ENCODE data around the gene SNED1.
"Not testable (repeated sequence)": the region's sequence is repeated elsewhere in the genome, so short reads cannot be mapped to it uniquely, and the experiment has no call there.

SNED1 gene

DNA sequence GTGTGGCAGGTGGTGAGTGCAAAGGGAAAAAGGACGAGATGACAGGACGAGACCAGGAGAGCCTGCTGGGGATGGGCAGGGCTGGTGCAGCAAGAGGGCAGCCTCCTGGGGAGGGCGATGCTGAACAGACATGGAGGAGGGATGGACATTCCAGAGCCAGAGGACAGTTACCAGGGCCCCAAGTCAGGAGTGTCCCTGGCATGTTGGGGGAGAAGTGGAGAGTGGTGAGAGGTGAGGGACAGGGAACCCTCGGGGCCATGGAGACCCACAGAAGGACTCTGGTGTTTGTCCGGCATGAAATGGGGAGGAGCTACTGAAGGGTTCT, 84.6 kb downstream of the SNED1 start:
- DNase-seq (ENCODE audit: low read depth in 2 of 2): no peak

DNA sequence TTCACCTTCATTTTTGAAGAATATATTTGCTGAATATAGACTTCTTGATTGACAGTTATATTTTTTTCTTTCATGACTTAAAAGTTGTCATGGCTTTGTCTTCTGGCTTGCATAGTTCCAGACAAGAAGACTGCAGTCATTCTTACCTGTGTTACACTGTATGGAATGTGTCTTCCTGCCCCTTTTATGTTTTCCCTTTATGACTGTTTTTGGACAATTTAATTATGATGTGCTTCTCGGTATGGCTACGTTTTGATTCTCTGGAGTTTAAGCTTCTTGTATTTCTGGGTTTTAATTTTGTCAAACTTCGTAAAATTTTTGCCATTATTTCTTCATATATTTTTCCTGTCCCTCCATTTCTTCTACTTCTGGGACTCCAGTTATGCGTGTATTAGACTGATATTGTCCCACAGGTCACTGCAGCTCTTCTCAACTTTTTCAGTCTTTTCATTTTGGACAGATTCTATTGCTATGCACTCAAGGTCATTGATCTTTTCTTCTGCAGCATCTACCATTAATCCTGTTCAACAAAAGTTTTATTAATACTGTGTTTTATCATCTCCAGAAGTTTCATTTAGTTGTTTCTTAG, 86.5 kb downstream of the SNED1 start:
- DNase-seq (ENCODE audit: low read depth in 2 of 2): no peak

DNA sequence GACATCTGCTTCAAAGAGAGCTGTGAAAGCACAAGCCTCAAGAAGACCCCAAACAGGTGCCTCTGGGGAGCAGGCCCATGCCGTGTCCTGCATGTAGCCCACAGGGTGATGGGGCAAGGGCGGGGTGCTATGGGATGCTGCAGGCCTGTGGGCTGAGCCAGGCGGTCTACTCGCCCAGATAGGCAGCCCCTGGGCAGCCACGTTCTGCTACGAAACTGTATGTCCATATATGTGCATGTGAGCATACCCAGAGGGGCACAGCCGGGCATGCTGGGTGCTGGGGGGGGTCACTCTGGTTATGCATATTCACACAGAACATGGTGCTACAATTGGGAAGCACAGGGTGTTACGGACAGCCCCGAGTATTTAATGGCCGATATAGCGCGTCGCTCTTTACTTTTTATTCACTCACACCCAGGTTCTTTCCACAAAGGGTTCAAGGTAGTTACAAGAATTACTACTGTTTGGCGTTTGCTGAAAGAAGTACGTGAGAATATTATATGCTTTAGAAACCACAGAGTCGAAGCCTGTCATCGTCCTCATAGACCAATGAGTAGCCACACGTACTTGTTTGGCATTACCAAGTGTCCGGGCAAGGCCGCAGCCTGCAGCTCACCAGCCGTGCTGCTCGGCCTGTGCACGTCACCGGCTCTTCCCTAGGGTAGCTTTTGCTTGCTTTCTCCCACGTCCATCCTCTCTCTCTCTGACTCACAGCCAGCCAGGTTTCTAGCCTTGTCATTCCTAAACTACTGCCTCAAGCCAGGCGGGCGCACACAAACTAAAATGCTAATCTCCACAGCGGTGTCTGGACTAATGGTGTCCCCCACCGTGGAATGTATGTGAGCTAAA, 89.2 kb downstream of the SNED1 start:
- no peak for DNase-seq (ENCODE audit: low read depth in 2 of 2)

DNA sequence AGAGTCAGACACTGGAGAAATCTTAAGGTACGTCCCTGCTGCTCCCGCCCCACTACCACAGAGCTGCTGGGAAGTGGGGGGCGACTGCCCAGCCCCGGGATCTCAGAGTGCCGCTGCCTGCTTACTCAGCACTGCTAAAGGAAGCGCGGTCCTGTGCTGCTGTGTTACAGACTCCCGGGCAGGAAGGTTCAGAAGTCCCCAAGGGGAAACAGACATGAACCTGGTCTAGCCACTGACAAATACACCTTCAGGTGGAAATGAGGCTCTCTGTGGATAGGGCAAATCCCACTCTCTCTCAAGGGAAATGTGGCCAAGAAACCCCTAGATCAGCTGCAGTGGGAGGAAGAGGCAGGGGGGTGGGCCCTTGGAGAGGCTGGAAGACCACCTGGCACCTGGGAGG, 90.0 kb downstream of the SNED1 start:
- no peak for DNase-seq (ENCODE audit: low read depth in 2 of 2)

DNA sequence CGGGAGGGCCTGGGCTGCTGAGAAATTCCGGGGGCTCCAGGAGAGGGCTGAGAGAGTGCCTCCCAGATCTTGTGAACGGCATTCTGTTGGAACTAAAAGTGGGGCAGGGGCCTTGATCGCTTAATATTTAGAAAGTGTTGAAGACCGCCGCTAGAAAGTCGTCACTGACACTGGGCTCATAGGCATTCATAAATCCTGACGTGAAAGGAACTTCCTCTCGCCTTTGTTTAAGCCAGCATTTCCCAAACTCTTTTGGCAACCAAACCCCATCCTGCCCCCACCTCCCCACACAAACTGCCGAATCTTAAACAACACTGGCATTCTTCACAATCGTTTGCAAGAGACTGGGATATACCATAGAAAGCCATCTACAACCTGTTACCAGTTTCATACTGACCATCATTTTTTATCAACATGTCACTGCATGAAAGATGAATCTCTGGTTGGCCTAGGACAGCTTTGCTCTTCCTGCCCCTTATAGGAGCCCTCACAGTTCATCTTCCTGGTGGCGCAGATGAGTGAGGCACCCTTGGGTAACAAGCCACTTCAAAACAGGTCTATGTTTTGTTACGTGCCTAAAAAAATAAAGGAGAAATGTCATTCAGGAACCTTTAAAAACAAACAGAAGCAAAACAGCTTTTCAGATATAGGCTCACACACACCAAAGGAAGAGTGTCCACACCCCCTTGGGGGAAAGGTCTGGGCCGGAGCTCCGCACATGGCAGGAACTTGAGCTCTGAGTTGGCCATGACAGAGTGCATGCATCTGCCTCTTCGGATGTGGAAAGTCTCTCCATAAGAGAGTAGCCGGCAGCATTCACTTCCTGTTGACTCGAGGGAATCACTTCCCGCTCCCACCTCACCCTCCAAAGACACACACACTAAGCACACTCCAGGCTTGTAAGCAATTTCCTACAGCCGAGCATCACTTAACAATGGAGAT, 90.6 kb downstream of the SNED1 start:
- no peak for DNase-seq (ENCODE audit: low read depth in 2 of 2)

DNA sequence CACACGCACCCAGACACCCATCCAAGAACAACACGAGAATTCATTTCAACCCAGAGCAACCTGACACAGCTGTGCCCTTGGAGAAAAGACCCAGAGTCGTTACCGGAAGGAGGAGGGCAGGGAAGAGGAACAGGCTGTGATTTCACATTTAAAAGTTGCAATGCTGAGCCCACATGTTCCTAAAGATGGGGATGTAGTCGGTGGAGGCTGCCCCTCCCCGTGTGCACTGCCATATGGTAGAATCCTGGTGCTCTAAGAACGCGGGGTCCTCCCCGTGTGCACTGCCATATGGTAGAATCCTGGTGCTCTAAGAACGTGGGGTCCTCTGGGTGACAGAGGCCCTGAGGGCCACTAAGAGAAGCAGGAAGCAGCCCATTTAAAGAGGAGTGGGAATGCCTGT, 92.8 kb downstream of the SNED1 start:
- DNase-seq (ENCODE audit: low read depth in 2 of 2): no peak

DNA sequence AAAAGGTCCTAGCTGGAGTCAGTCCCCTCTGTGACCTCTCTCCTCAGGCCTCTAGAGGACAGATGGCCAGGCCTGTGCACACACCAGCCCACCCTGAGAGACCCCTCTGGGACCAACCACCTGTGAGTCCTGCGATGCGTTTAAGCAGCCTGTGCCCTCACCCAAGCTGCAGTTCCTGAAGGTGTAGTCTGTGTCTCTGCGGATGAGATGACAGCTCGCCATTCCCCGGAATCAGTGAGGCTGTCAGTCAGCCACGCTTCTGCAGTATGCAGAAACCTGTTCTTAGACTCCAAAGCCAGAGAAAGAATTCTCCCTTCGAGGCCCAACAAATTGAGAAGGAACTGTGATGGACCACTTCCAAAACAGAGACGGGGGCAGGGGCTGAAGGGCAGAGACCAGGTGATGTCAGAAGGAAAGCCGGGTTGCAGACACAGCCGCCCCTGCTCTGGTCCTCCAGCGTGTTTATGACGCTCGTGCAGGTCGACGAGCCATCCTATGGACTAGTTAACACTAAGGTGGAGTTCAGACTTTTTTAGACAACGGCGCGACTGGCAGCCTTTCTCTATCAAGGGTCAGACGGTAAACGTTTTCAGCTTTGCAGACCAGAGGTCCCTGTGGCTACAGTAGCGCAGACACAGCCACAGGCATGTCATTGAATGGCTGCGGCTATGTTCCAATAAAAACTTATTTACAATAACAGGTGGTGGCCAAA, 93.5 kb downstream of the SNED1 start:
- DNase-seq (ENCODE audit: low read depth in 2 of 2): no peak

DNA sequence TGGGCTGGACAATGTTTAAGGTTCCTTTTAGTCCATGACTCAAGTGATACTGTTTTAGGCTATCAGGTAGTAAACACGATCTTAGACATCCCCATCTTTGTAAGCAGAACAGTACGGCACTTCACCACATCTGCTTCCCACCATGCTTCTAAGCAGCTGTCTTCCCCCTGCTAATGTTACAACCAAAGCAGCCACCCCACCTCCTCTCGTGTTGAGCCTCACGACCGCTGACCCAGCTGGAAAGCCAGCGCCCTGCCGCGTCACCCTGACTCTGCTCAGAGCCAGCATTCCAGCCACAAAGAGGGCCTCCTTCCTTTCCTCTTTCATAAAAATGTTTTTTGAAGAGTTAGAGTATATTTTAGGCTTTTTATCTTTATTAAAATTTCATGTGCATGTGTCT, 94.3 kb downstream of the SNED1 start:
- DNase-seq (ENCODE audit: low read depth in 2 of 2): no peak

DNA sequence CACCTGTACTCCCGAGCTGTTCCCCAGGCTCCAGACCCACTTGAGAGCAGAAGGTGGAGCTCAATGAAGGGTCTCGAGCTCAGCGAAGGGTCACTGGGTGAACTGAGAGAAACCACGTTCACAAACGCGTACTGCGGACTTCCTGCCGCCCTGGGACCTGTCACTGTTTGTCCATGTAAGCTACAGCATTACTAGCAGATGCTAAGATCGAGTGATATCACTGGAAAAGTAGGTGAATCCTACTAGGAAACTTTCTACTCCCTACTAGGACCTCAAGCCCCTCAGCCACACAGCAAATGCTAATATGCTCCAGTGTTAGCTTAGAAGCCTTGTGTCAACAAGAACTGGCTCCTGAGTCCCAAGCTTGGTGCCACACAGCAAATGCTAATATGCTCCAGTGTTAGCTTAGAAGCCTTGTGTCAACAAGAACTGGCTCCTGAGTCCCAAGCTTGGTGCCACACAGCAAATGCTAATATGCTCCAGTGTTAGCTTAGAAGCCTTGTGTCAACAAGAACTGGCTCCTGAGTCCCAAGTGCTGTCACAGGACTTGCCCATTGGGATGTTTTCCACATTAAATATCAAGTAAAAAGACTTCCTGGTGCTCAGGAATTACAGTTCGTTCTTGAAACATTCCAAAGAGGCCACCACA, 94.8 kb downstream of the SNED1 start:
- DNase-seq (ENCODE audit: low read depth in 2 of 2): not testable (repeated sequence)

DNA sequence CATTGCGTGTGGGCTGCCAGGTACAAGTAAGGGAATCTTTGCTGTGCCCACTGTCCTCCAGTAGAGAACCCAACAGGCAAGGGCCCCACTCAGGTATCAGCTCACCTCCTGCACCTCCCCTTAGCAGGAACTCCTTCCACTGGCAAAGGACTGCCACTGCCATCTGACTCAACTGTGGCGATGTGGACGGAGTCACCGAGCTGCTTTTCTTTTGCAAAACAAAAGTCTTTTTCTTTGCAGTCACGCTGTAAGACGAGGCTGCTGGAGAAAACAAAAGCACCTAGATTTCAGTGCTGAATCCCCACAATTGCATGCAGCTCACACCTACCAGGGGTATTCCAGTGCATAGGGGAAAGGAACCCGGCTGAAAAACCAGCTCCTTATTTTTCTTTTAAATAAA, 95.8 kb downstream of the SNED1 start:
- no peak for DNase-seq (ENCODE audit: low read depth in 2 of 2)

DNA sequence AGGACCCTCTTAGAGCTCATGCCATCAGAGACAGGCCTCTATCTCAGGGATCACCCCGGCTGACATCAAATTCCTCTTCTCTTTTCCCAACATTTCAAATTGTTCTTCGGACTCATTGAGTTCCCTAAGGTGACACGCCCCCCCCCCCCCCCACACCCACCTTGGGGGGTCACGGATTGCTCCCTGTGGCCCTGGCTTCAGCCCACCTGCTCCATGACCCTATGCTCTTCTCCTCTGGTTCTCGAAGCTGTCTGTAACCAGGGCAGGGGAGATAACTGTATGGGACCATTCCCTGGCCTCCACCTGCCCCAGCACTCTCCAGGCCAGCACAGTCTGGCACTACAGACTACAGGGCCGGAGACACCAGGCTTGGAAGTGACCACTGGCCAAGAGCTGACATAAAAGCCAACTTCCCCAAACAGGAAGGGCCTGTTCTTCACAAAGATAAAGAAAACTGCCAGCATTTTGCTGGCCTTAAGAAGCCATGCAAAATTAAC, 96.6 kb downstream of the SNED1 start:
- DNase-seq (ENCODE audit: low read depth in 2 of 2): no peak

DNA sequence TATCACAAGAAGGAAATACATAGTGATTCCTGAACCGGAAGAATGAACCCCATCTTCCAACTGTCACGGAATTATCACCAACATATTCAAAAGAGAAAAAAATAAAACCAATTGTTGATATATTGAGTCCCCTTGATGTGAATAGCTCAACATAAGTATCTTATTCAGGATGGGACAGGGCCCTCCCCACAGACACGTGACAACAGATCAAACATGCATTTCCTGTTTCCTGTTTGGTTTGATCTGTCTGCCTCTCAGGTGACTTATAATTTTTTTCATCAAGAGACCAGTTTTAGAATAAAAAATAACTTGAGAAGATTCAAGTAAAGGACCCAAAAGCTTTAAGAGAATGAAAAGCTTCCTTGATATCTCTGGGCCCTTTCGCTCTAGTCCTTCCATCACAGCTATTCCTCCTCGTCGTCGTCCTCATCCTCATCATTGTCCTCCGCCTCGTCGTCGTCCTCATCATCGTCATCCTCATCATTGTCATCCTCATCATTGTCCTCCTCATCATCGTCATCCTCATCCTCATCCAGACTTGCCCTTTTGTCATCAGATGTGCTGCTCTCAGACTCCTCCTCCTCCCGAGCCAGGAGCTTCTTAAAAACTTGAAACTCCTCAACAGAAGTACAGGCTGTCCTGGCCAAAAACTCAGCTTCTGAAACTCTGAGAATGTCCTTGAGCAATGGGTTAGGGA, 97.3 kb downstream of the SNED1 start:
- DNase-seq (ENCODE audit: low read depth in 2 of 2): no peak

DNA sequence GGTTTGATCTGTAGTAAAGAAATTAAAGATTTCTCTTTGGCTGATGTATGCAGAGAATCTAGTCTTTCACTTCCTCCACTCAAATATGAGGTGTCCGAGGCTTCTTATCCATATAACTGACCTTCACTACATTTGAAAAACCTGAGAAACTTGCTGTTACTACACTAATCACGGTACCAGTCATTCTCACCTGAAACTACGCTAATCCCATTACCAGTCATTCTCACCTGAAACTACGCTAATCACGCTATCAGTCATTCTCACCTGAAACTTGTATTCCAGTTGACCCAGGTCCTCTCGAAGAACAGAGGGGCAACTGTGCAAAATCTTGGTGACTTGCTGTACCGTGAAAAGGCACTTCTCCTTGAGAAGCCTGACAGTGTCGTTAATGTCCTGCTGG, 98.6 kb downstream of the SNED1 start:
- DNase-seq (ENCODE audit: low read depth in 2 of 2): no peak

DNA sequence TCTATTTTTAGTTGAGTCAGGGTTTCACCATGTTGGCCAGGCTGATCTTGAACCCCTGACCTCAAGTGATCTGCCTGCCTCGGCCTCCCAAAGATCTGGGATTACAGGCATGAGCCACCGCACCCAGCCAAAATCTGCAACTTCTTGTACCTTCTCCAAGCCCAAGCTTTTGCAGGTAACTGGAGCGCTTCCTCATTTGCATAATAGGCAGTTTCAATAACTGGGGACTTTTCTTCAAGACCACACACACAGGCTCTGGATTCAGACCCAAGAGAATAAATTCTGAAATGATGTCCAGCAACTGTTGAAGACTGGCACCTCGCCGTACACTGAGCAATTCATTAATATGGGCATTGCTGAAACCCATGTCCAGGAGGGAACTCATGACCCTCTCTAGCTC, 100.8 kb downstream of the SNED1 start:
- no peak for DNase-seq (ENCODE audit: low read depth in 2 of 2)

DNA sequence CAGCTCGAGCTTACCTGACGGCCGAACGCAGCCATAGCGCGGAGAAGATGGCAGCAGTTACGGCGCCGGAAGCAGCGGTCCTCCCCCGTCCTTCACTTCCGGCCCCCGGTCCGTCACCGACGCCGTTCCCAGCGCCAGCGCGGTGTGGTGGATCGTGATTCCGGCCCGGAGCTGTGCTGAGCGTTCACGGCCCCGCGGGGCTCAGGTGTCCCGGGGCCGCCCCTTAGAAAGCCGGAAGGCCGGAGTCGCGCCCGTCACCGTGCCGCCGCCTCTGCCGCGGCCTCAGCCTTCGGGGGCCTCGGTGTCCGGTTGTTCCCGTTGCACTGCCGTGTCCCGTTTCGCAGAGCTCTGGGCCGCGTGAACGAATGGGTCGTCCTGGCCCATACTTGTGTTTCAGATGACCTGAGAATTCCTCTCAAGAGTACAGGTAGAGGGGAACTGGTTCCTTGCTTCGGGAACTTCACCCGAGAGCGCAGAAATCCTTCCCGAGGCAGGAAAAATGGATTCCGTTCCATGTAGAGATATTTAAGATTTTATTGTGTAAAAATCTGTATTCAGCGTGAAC, 103.9 kb downstream of the SNED1 start, which contains the start of gene MTERF4:
Gene MTERF4 (minus strand): TSS at position 49 of the 565 bp plus-strand sequence. CDS start 14 bp downstream, at position 35.
- peak; percentile 86 to 87 for DNase-seq (ENCODE audit: low read depth in 2 of 2)

DNA sequence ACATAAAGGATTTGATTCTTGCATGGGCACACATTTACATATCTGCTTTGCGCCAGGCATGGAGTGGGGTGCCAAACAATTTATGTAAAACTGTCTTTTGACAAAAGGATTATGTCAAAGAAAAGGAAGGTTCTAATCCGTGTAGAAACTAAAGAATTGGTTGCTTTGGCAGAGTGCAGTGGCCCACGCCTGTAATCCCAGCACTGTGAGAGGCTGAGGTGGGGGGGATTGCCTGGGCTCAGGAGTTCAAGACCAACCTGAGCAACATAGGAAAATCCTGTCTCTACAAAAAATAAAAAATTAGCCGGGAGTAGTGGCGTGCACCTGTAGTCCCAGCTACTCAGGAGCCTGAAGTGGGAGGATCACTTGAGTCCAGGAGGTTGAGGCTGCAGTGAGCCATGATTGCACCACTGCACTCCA, 104.8 kb downstream of the SNED1 start:
- no peak for DNase-seq (ENCODE audit: low read depth in 2 of 2)

DNA sequence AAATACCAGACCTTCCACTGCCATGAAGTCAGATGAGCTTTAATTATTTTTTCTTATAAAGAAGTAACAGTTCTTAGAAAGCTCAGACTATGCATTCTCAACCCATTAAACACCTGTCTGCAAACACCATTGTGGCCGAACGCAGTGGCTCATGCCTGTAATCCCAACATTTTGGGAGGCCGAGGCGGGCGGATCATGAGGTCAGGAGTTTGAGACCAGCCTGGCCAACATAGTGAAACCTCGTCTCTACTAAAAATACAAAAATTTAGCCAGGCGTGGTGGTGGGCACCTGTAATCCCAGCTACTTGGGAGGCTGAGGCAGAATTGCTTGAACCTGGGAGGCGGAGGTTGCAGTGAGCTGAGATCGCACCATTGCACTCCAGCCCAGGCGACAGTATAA, 106.2 kb downstream of the SNED1 start:
- not testable (repeated sequence) for DNase-seq (ENCODE audit: low read depth in 2 of 2)

DNA sequence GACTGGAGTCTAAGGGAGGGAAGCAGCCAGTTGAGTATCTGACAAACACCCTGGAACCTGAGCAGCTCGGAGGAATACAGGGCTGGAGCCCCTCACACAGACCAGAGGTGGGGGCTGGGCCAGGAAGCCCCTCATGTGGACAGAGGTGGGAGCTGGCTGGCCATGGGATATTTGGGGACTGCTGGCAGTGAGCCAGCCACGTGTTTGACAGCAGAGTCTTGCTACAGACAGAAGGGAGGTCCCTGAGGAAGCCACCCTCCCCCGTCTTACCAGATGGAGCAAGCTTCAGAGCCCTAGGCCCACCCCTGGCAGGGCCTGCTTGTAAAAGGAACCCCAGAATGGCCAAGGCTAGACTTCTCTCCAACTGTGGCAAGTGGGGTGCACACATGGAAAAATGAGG, 107.2 kb downstream of the SNED1 start:
- DNase-seq (ENCODE audit: low read depth in 2 of 2): no peak

DNA sequence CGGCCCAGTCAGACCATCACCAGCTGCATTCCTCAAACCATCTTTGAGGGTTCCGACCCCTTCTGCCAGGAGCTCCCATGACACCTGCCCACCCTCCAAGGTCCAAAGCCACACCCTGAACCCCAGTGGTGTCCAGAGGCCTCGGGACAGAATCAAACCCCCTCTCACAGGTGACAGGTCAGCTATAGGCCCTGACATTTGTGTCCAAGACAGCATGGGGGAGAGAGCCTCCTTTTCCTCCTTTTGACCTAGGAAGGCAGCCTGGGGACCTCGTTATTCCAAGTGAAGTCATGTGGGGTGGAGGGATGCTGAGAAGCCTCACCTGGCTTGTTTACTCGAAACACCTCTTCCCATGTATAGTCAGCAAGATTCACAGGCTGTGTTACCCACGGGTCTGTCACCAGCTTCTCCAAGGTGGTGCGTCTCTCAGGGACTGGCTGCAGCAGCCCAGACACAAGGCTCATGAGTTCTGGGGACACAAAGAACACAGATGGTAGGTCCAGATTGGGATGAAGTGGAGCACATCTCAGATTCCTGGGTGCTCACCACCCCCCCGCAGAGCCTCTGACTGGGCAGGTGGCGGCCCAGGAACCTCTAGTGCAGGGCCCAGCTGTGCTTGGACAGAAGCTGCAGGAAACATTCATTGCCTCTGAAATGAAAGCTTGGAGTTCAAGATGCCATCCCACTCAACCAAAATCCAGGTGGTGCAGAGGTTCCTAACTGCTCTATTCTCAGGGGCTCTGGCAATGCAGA, 108.8 kb downstream of the SNED1 start:
- no peak for DNase-seq (ENCODE audit: low read depth in 2 of 2)
